Measurements from ENCODE around the gene PAPOLA. TPM values are rescaled to one million over a fixed set of nuclear protein-coding genes. Genes with fewer than 3 reads are reported as not detected.
A peak's percentile ranks its signal among the peaks of the same experiment; 100 is the strongest.

PAPOLA gene
- total RNA-seq, 2 experiments from 2014 or later, result 99.3 to 197 TPM

GRCh38 chr14:96511146-96511545 lies 9.0 kb downstream of the PAPOLA start:
- Histone ChIP-seq H3K36me3 (ENCODE audit: insufficient read depth, low read length) (peaks cover 14% of the 10 kb centered on the region), H3K27ac (ENCODE audit: low read depth, low read length, poor library complexity, severe bottlenecking) (no peak overlapping the region), H4K20me1 (ENCODE audit: insufficient read depth, low read length) (peaks cover 69% of the 10 kb centered on the region), H3K4me1 (ENCODE audit: insufficient read depth, low read length, poor library complexity, severe bottlenecking) (peaks cover 80% of the 10 kb centered on the region), H3K79me2 (ENCODE audit: insufficient read depth, low read depth, low read length) (peaks cover 100% of the 10 kb centered on the region), H2AFZ (ENCODE audit: low read length) (no peak overlapping the region), H3K4me2 (ENCODE audit: low read length) (peak overlapping the region; percentile 36; the same call in 1 of the 2 replicates), H3K9me3 (ENCODE audit: low read length) (no peaks in the 10 kb centered on the region), H3K9me2 (ENCODE audit: insufficient read depth, low read length) (no peaks in the 10 kb centered on the region), H3K4me3 (ENCODE audit: low read depth, low read length, poor library complexity, severe bottlenecking) (no peak overlapping the region)
- intact Hi-C loops (cut with micrococcal nuclease; ENCODE audit: unreplicated experiment), result no loop called here
- no TSS peak for BruUV-seq (replicated peaks)
- ChIA-PET CTCF (ENCODE audit: unreplicated experiment) (no interaction called here), POLR2A (interaction anchor here (0.9 kb wide), 1 partner anchor 100 kb away, joined by 3 read pairs; no protein-coding TSS in a partner anchor)
- no peak for DNase-seq (ENCODE audit: low spot score)
- TF ChIP-seq EZH2phosphoT487 (IDR thresholded peaks at IDR 0.05; ENCODE audit: borderline replicate concordance, low read depth, low read length) (no peak), CTCF (conservative IDR thresholded peaks at IDR 0.05; ENCODE audit: low read length) (no peak)

GRCh38 chr14:96511667-96512066 lies 9.5 kb downstream of the PAPOLA start:
- Histone ChIP-seq H3K9me2 (ENCODE audit: insufficient read depth, low read length) (no peaks in the 10 kb centered on the region), H3K27ac (ENCODE audit: low read depth, low read length, poor library complexity, severe bottlenecking) (no peak overlapping the region), H3K4me1 (ENCODE audit: insufficient read depth, low read length, poor library complexity, severe bottlenecking) (peaks cover 80% of the 10 kb centered on the region), H3K36me3 (ENCODE audit: insufficient read depth, low read length) (peaks cover 8% of the 10 kb centered on the region), H3K4me2 (ENCODE audit: low read length) (peak overlapping the region; percentile 27; the same call in 1 of the 2 replicates), H3K79me2 (ENCODE audit: insufficient read depth, low read depth, low read length) (peaks cover 100% of the 10 kb centered on the region), H4K20me1 (ENCODE audit: insufficient read depth, low read length) (peaks cover 72% of the 10 kb centered on the region), H2AFZ (ENCODE audit: low read length) (no peak overlapping the region), H3K9me3 (ENCODE audit: low read length) (no peaks in the 10 kb centered on the region), H3K4me3 (ENCODE audit: low read depth, low read length, poor library complexity, severe bottlenecking) (no peak overlapping the region)
- POLR2A ChIA-PET, result interaction anchor here (0.7 to 1.2 kb wide), 2 partner anchors 10 to 196 kb away, joined by 3 read pairs; no protein-coding TSS in a partner anchor
- TF ChIP-seq EZH2phosphoT487 (IDR thresholded peaks at IDR 0.05; ENCODE audit: borderline replicate concordance, low read depth, low read length) (no peak), CTCF (conservative IDR thresholded peaks at IDR 0.05; ENCODE audit: low read length) (no peak)
- intact Hi-C loops (cut with micrococcal nuclease; ENCODE audit: unreplicated experiment), result no loop called here
- CTCF ChIA-PET (ENCODE audit: unreplicated experiment), result no interaction called here
- DNase-seq (ENCODE audit: low spot score), result no peak
- no TSS peak for BruUV-seq (replicated peaks)

- Histone ChIP-seq H4K20me1 (ENCODE audit: insufficient read depth, low read length) (peaks cover 76% of the 10 kb centered on the region), H3K4me2 (ENCODE audit: low read length) (peak overlapping the region; percentile 27), H3K9me2 (ENCODE audit: insufficient read depth, low read length) (no peaks in the 10 kb centered on the region), H2AFZ (ENCODE audit: low read length) (no peak overlapping the region), H3K36me3 (ENCODE audit: insufficient read depth, low read length) (peaks cover 4% of the 10 kb centered on the region; the same call in 1 of the 2 replicates), H3K9me3 (ENCODE audit: low read length) (no peaks in the 10 kb centered on the region), H3K27ac (ENCODE audit: low read depth, low read length, poor library complexity, severe bottlenecking) (no peak overlapping the region), H3K4me1 (ENCODE audit: insufficient read depth, low read length, poor library complexity, severe bottlenecking) (peaks cover 85% of the 10 kb centered on the region), H3K4me3 (ENCODE audit: low read depth, low read length, poor library complexity, severe bottlenecking) (no peak overlapping the region), H3K79me2 (ENCODE audit: insufficient read depth, low read depth, low read length) (peaks cover 100% of the 10 kb centered on the region)
- no TSS peak for BruUV-seq (replicated peaks)
- TF ChIP-seq CTCF (conservative IDR thresholded peaks at IDR 0.05; ENCODE audit: low read length), result no peak
- no peak for TF ChIP-seq EZH2phosphoT487 (IDR thresholded peaks at IDR 0.05; ENCODE audit: borderline replicate concordance, low read depth, low read length)
- DNase-seq (ENCODE audit: low spot score), result no peak
- intact Hi-C loops (cut with micrococcal nuclease; ENCODE audit: unreplicated experiment), result no loop called here
- CTCF ChIA-PET (ENCODE audit: unreplicated experiment), result no interaction called here
- POLR2A ChIA-PET, result interaction anchor here (0.6 to 1.3 kb wide), 7 partner anchors 9 to 287 kb away, joined by 3 to 4 read pairs (median 3); no protein-coding TSS in a partner anchor
These were observed 9.9 kb downstream of the PAPOLA start for GRCh38 chr14:96512122-96512521.
